MM.1S (cell line): ENCODE measurements around the gene TACC2.

Source experiments
- DNase-seq: peaks from one replicate; pipeline ENCODE4 v3.0.0-alpha.2; 2015
- H2AFZ ChIP-seq: fragments of 300-600 bp; sonication (generic); 2 replicates; pipeline ENCODE4 v1.6.0; 2016; ENCODE audit warnings: antibody characterized with exemption, low read length
- H3F3A ChIP-seq: fragments of 300-600 bp; sonication (generic); 2 replicates; pipeline ENCODE4 v1.6.1; 2016; ENCODE audit warnings: mild to moderate bottlenecking, antibody characterized with exemption, low read length, moderate library complexity, mixed read lengths; ENCODE audit not compliant: insufficient read depth
- H3K27ac ChIP-seq: fragments of 300-600 bp; sonication (generic); 2 replicates; pipeline ENCODE4 v1.5.1; 2016; ENCODE audit warnings: mild to moderate bottlenecking, low read length
- H3K27me3 ChIP-seq: fragments of 300-600 bp; sonication (generic); replicated peaks from 2 replicates; pipeline ENCODE4 v1.6.0; 2016; ENCODE audit warnings: low read length; ENCODE audit not compliant: insufficient read depth
- H3K36me3 ChIP-seq: fragments of 300-600 bp; sonication (generic); replicated peaks from 2 replicates; pipeline ENCODE4 v1.6.1; 2016; ENCODE audit warnings: mild to moderate bottlenecking, low read length, mixed read lengths; ENCODE audit not compliant: insufficient read depth
- H3K4me1 ChIP-seq: fragments of 300-600 bp; sonication (generic); 2 replicates; pipeline ENCODE4 v1.6.1; 2016; ENCODE audit warnings: low read length, mixed read lengths
- H3K4me2 ChIP-seq: fragments of 300-600 bp; sonication (generic); 2 replicates; pipeline ENCODE4 v1.6.0; 2016; ENCODE audit warnings: low read depth, low read length
- H3K4me3 ChIP-seq: fragments of 300-600 bp; sonication (generic); 2 replicates; pipeline ENCODE4 v1.5.1; 2016; ENCODE audit warnings: low read length, mixed read lengths
- H3K79me2 ChIP-seq: fragments of 300-600 bp; sonication (generic); 2 replicates; pipeline ENCODE4 v1.6.1; 2016; ENCODE audit warnings: mixed run types, low read length, mixed read lengths
- H3K9ac ChIP-seq: fragments of 300-600 bp; sonication (generic); 2 replicates; pipeline ENCODE4 v1.6.1; 2016; ENCODE audit warnings: low read length, mixed read lengths
- H3K9me2 ChIP-seq: fragments of 300-600 bp; sonication (generic); replicated peaks from 2 replicates; pipeline ENCODE4 v1.6.1; 2016; ENCODE audit warnings: mild to moderate bottlenecking, low read length, mixed read lengths; ENCODE audit not compliant: insufficient read depth
- H3K9me3 ChIP-seq: fragments of 300-600 bp; sonication (generic); replicated peaks from 2 replicates; pipeline ENCODE4 v1.6.1; 2016; ENCODE audit warnings: mild to moderate bottlenecking, low read length, mixed read lengths; ENCODE audit not compliant: insufficient read depth
- H4K20me1 ChIP-seq: fragments of 300-600 bp; sonication (generic); 2 replicates; pipeline ENCODE4 v1.6.1; 2016; ENCODE audit warnings: mild to moderate bottlenecking, low read length, moderate library complexity, mixed read lengths; ENCODE audit not compliant: insufficient read depth
- CTCF ChIP-seq: fragments of 300-600 bp; sonication (generic); IDR thresholded peaks from 2 replicates; pipeline ENCODE4 v1.5.1; 2016; ENCODE audit warnings: antibody characterized with exemption, low read length, mixed read lengths
- EZH2 ChIP-seq: fragments of 300-600 bp; sonication (generic); optimal IDR thresholded peaks from 2 replicates; pipeline ENCODE3; 2017; ENCODE audit warnings: low read depth, mild to moderate bottlenecking, antibody characterized with exemption, low read length, mixed read lengths
- EZH2phosphoT487 ChIP-seq: fragments of 300-600 bp; sonication (generic); IDR thresholded peaks from 2 replicates; pipeline ENCODE4 v1.6.1; 2018; ENCODE audit warnings: antibody characterized with exemption, low read length

TACC2 gene

GRCh38 chr10:122163174-122164022 lies 174.4 kb downstream of the TACC2 start:
- no peaks in the 10 kb centered on the region for H3F3A ChIP-seq
- no peaks in the 10 kb centered on the region for H3K4me1 ChIP-seq
- H3K9me3 ChIP-seq, result no peaks in the 10 kb centered on the region
- no peak overlapping the region for H3K9ac ChIP-seq
- no peaks in the 10 kb centered on the region for H4K20me1 ChIP-seq
- H3K79me2 ChIP-seq, result no peaks in the 10 kb centered on the region
- no peak for DNase-seq
- no peak overlapping the region for H3K4me3 ChIP-seq
- no peak overlapping the region for H3K27ac ChIP-seq
- H3K4me2 ChIP-seq, result no peak overlapping the region
- TF ChIP-seq CTCF (no peak), EZH2 (no peak), EZH2phosphoT487 (no peak)
- H3K9me2 ChIP-seq, result no peaks in the 10 kb centered on the region
- no peak overlapping the region for H2AFZ ChIP-seq
- no peaks in the 10 kb centered on the region for H3K36me3 ChIP-seq
- peaks cover 8% of the 10 kb centered on the region for H3K27me3 ChIP-seq

GRCh38 chr10:122164023-122164601 lies 175.1 kb downstream of the TACC2 start:
- H3K36me3 ChIP-seq, result no peaks in the 10 kb centered on the region
- no peaks in the 10 kb centered on the region for H3K9me3 ChIP-seq
- H3K27ac ChIP-seq, result no peak overlapping the region
- H4K20me1 ChIP-seq, result no peaks in the 10 kb centered on the region
- H3K4me2 ChIP-seq, result no peak overlapping the region
- H3K4me1 ChIP-seq, result no peaks in the 10 kb centered on the region
- TF ChIP-seq EZH2 (no peak), EZH2phosphoT487 (no peak), CTCF (no peak)
- no peaks in the 10 kb centered on the region for H3F3A ChIP-seq
- H3K9ac ChIP-seq, result no peak overlapping the region
- H3K79me2 ChIP-seq, result no peaks in the 10 kb centered on the region
- no peak overlapping the region for H2AFZ ChIP-seq
- H3K9me2 ChIP-seq, result no peaks in the 10 kb centered on the region
- no peak overlapping the region for H3K4me3 ChIP-seq
- no peak for DNase-seq
- 0 out of 2 replicates have a peak, but pooled peaks cover 2% of the 10 kb centered on the region for H3K27me3 ChIP-seq

- no peak overlapping the region for H3K4me2 ChIP-seq
- H3K27ac ChIP-seq, result no peak overlapping the region
- H3F3A ChIP-seq, result no peaks in the 10 kb centered on the region
- TF ChIP-seq EZH2 (no peak), CTCF (no peak), EZH2phosphoT487 (no peak)
- H4K20me1 ChIP-seq, result no peaks in the 10 kb centered on the region
- no peak for DNase-seq
- H3K9ac ChIP-seq, result no peak overlapping the region
- H3K4me1 ChIP-seq, result no peaks in the 10 kb centered on the region
- H3K27me3 ChIP-seq, result no peaks in the 10 kb centered on the region
- H3K36me3 ChIP-seq, result no peaks in the 10 kb centered on the region
- no peaks in the 10 kb centered on the region for H3K9me2 ChIP-seq
- no peaks in the 10 kb centered on the region for H3K79me2 ChIP-seq
- no peak overlapping the region for H2AFZ ChIP-seq
- no peaks in the 10 kb centered on the region for H3K9me3 ChIP-seq
- no peak overlapping the region for H3K4me3 ChIP-seq
These were observed 176.0 kb downstream of the TACC2 start for GRCh38 chr10:122164815-122165483.
